ENCODE data around the gene THY1. TPM values are rescaled to one million over a fixed set of nuclear protein-coding genes. Genes with fewer than 3 reads are reported as not detected.

The THY1 gene
- total RNA-seq, 1 experiment from 2014 or later = 1.1 TPM

GRCh38 chr11:119453881-119454280, 30.9 kb upstream of the THY1 start:
- Histone ChIP-seq H3K4me2 (ENCODE audit: low read length) (no peak overlapping the region), H2AFZ (ENCODE audit: low read depth, low read length, poor library complexity, severe bottlenecking) (no peak overlapping the region), H3K36me3 (ENCODE audit: control insufficient read depth in 1 of 2, insufficient read depth in 2 of 2, low read length in 2 of 2) (no peaks in the 10 kb centered on the region), H3K27me3 (ENCODE audit: insufficient read depth, low read length) (no peaks in the 10 kb centered on the region), H3K27ac (ENCODE audit: low read depth, low read length) (no peak overlapping the region), H3K9me2 (ENCODE audit: insufficient read depth) (no peaks in the 10 kb centered on the region), H3K4me1 (ENCODE audit: control insufficient read depth in 1 of 2, insufficient read depth in 2 of 2, low read length in 2 of 2) (no peaks in the 10 kb centered on the region), H3K9me3 (ENCODE audit: control insufficient read depth in 1 of 2, insufficient read depth in 1 of 2, low read depth in 1 of 2, low read length in 2 of 2) (no peaks in the 10 kb centered on the region), H4K20me1 (ENCODE audit: insufficient read depth) (no peaks in the 10 kb centered on the region), H3K79me2 (ENCODE audit: insufficient read depth, low read length) (no peaks in the 10 kb centered on the region), H3K4me3 (replicated peaks in 1 of 2; ENCODE audit: low read depth in 1 of 2, low read length in 2 of 2) (no peak overlapping the region), H3K9ac (ENCODE audit: low read length) (no peak overlapping the region)
- POLR2A ChIA-PET = no interaction called here
- DNase-seq (ENCODE audit: low read depth, low spot score) (no peak), ATAC-seq (no peak)
- CTCF ChIA-PET = no interaction called here
- intact Hi-C loops (cut with micrococcal nuclease) = no loop called here
- no TSS peak for BruUV-seq (replicated peaks)
- RAD21 ChIA-PET (ENCODE audit: low non-redundant PET in 1 of 2, low total read pairs in 2 of 2, uncharacterized antibody in 2 of 2, unreplicated experiment in 2 of 2) = no interaction called here
- no peak for TF ChIP-seq EGR1 (IDR thresholded peaks at IDR 0.05; ENCODE audit: low read depth)
- no peak for TF ChIP-seq SRF (IDR thresholded peaks at IDR 0.05; ENCODE audit: low read depth)
- TF ChIP-seq ZFX (IDR thresholded peaks at IDR 0.05) = no peak
- no peak for TF ChIP-seq POLR2A (IDR thresholded peaks at IDR 0.05; ENCODE audit: borderline replicate concordance, extremely low read depth, insufficient read depth, insufficient read length)
- TF ChIP-seq, protein P1, sequence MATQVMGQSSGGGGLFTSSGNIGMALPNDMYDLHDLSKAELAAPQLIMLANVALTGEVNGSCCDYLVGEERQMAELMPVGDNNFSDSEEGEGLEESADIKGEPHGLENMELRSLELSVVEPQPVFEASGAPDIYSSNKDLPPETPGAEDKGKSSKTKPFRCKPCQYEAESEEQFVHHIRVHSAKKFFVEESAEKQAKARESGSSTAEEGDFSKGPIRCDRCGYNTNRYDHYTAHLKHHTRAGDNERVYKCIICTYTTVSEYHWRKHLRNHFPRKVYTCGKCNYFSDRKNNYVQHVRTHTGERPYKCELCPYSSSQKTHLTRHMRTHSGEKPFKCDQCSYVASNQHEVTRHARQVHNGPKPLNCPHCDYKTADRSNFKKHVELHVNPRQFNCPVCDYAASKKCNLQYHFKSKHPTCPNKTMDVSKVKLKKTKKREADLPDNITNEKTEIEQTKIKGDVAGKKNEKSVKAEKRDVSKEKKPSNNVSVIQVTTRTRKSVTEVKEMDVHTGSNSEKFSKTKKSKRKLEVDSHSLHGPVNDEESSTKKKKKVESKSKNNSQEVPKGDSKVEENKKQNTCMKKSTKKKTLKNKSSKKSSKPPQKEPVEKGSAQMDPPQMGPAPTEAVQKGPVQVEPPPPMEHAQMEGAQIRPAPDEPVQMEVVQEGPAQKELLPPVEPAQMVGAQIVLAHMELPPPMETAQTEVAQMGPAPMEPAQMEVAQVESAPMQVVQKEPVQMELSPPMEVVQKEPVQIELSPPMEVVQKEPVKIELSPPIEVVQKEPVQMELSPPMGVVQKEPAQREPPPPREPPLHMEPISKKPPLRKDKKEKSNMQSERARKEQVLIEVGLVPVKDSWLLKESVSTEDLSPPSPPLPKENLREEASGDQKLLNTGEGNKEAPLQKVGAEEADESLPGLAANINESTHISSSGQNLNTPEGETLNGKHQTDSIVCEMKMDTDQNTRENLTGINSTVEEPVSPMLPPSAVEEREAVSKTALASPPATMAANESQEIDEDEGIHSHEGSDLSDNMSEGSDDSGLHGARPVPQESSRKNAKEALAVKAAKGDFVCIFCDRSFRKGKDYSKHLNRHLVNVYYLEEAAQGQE (IDR thresholded peaks at IDR 0.05; ENCODE audit: low read depth) = no peak
- TF ChIP-seq RAD21 (IDR thresholded peaks at IDR 0.05; ENCODE audit: low read depth) = no peak
- no peak for TF ChIP-seq ZNF274 (IDR thresholded peaks at IDR 0.05; ENCODE audit: low read depth, low read length)
- TF ChIP-seq, protein P2, sequence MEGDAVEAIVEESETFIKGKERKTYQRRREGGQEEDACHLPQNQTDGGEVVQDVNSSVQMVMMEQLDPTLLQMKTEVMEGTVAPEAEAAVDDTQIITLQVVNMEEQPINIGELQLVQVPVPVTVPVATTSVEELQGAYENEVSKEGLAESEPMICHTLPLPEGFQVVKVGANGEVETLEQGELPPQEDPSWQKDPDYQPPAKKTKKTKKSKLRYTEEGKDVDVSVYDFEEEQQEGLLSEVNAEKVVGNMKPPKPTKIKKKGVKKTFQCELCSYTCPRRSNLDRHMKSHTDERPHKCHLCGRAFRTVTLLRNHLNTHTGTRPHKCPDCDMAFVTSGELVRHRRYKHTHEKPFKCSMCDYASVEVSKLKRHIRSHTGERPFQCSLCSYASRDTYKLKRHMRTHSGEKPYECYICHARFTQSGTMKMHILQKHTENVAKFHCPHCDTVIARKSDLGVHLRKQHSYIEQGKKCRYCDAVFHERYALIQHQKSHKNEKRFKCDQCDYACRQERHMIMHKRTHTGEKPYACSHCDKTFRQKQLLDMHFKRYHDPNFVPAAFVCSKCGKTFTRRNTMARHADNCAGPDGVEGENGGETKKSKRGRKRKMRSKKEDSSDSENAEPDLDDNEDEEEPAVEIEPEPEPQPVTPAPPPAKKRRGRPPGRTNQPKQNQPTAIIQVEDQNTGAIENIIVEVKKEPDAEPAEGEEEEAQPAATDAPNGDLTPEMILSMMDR (IDR thresholded peaks at IDR 0.05 in 2 of 3, conservative IDR thresholded peaks at IDR 0.05 in 1 of 3; ENCODE audit: borderline replicate concordance in 1 of 3, insufficient read depth in 1 of 3, low read depth in 2 of 3, low read length in 2 of 3) = no peak
- TF ChIP-seq, protein P3, sequence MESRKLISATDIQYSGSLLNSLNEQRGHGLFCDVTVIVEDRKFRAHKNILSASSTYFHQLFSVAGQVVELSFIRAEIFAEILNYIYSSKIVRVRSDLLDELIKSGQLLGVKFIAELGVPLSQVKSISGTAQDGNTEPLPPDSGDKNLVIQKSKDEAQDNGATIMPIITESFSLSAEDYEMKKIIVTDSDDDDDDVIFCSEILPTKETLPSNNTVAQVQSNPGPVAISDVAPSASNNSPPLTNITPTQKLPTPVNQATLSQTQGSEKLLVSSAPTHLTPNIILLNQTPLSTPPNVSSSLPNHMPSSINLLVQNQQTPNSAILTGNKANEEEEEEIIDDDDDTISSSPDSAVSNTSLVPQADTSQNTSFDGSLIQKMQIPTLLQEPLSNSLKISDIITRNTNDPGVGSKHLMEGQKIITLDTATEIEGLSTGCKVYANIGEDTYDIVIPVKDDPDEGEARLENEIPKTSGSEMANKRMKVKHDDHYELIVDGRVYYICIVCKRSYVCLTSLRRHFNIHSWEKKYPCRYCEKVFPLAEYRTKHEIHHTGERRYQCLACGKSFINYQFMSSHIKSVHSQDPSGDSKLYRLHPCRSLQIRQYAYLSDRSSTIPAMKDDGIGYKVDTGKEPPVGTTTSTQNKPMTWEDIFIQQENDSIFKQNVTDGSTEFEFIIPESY (IDR thresholded peaks at IDR 0.05; ENCODE audit: extremely low read depth, insufficient replicate concordance, low read length) = no peak
- TF ChIP-seq SIN3A (IDR thresholded peaks at IDR 0.05; ENCODE audit: low read depth) = no peak
- TF ChIP-seq, protein P4, sequence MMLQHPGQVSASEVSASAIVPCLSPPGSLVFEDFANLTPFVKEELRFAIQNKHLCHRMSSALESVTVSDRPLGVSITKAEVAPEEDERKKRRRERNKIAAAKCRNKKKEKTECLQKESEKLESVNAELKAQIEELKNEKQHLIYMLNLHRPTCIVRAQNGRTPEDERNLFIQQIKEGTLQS (IDR thresholded peaks at IDR 0.05) = no peak
- TF ChIP-seq EZH2 (IDR thresholded peaks at IDR 0.05) = no peak
- TF ChIP-seq CBX3 (IDR thresholded peaks at IDR 0.05; ENCODE audit: low read depth) = no peak
